ENCODE data around the gene TK2.
"Not testable (repeated sequence)": the region's sequence is repeated elsewhere in the genome, so short reads cannot be mapped to it uniquely, and the experiment has no call there.

TK2 gene

GRCh38 chr16:66501563-66501962 lies 48.4 kb downstream of the TK2 start:
- DNase-seq: not testable (repeated sequence)

- DNase-seq: not testable (repeated sequence)
Observed at GRCh38 chr16:66497921-66498320, 52.0 kb downstream of the TK2 start.

DNA sequence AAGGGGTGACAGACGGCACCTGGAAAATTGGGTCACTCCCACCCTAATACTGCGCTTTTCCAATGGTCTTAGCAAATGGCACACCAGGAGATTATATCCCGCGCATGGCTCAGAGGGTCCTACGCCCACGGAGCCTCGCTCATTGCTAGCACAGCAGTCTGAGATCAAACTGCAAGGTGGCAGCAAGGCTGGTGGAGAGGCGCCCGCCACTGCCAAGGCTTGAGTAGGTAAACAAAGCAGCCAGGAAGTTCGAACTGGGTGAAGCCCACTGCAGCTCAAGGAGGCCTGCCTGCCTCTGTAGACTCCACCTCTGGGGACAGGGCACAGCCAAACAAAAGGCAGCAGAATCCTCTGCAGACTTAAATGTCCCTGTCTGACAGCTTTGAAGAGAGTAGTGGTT lies 53.7 kb downstream of the TK2 start:
- DNase-seq: not testable (repeated sequence)

GRCh38 chr16:66495440-66495839 lies 54.5 kb downstream of the TK2 start:
- no peak for DNase-seq

- no peak for DNase-seq
Observed at GRCh38 chr16:66494916-66495315, 55.0 kb downstream of the TK2 start.

GRCh38 chr16:66493490-66494401 lies 56.2 kb downstream of the TK2 start:
- no peak for DNase-seq

GRCh38 chr16:66491716-66492064 lies 58.2 kb downstream of the TK2 start:
- no peak for DNase-seq

- DNase-seq: no peak
Observed at GRCh38 chr16:66490774-66491715, 58.9 kb downstream of the TK2 start.

DNA sequence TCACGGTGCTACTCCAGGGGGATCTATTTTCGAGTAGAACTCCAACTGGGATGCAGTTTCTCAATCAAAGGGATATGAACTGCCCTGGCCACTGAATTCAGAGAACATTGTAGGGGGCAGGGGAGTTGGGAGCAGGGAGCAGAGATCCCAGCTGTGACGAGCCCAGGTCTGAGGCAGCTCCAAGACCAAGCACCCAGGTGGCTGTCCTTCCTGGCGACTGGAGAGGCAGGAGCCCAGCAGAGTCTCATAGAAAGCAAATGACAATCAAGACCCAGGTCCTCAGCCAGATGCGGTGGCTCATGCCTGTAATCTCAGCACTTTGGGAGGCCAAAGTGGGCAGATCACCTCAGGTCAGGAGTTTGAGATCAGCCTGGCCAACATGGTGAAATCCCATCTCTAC lies 60.1 kb downstream of the TK2 start:
- DNase-seq: no peak

DNA sequence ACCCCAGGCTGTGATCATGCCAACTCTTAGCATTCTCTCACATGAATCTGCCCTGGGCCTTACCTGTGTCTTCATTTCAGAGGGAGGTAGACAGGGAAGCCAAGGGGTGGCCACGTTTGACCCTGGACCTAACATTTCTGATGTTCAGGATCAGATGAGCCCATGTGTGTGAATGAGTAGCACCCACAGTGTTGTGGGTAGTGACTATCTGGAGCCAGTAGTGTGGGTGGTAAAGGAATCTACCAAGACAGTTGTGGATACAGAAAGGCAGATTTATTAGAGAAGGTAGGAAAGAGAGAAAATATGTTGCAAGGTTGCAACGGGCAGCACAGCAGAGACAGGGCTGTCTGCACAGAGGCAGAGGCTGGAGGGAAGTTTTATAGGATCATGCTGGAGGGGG lies 60.5 kb downstream of the TK2 start:
- DNase-seq: no peak

DNA sequence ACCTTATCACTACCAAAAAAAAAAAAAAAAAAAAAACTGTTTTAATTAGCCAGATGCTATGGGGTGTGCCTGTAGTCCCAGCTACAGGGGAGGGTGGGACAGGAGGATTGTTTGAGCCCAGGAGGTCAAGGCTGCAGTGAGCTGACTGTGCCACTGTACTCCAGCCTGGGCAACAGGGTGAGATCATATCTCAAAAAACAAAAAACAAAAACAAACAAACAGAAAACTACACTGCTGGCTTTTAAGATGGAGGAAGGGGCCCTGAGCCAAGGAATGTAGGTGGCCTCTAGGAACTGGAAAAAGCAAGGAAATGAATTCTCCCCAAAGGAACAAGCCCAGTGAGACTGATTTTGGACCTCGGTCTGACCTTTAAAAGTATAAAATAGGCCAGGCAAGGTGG lies 61.4 kb downstream of the TK2 start:
- no peak for DNase-seq

- no peak for DNase-seq
Observed at GRCh38 chr16:66487580-66488275, 62.2 kb downstream of the TK2 start.

DNA sequence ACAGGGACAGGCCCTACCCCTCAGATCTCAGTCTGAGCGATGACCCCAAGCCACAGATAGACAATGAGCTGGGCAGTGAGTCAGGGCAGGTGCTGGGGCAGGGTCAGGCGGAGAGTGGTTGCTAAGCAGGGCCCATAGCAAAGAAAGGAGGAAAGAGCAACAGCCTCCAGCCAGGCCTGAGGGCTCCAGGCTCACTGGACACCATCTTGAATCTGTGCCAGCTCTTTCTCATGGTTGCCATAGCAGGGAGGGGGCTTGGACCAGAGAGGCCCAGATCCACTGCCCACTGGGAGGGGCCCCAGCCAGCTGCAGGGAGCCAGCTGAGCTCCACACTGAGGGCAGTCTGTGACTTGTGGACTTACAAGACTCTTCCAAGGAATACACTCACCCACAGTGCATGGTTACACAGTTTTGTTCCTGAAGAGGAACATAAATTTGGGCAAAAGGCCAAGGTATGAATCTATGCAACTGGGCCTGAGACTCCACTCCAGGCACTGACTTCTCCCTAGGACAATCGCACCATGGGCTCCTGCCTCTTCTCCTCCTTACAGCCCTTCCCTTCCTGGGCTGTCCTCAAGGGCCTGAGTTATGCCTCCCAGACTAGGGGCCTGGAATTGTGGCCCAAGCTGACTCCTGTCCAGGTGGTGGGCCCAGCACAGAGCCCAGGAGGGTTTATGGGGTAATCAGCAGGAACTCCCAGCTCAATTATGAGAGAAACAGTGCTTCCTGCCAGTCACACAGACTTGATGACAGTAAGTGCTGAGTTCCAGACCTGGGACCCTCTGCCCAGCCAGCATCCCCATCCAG lies 62.9 kb downstream of the TK2 start:
- peak; percentile 60 for DNase-seq

DNA sequence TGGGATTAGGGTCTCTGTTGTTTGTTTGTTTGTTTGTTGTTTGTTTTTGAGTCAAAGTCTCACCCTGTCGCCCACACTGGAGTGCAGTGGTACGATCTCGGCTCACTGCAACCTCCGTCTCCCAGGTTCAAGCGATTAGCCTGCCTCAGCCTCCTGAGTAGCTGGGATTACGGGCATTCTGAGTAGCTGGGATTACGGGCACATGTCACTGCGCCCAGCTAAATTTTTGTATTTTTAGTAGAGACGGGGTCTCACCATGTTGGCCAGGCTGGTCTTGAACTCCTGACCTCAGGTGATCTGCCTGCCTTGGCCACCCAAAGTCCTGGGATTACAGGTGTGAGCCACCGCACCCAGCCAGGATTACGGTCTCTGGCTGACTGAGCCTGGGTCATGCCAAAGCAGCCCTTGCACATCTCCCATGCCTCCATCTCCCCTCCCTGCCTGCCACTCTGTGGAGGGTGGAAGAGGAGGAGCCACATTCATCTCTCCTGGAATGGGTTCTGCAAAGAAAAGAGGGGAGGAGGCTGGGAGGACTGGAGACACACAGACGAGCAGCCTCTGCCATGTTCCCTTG lies 63.6 kb downstream of the TK2 start:
- DNase-seq: no peak

GRCh38 chr16:66485376-66485775 lies 64.5 kb downstream of the TK2 start:
- DNase-seq: no peak

DNA sequence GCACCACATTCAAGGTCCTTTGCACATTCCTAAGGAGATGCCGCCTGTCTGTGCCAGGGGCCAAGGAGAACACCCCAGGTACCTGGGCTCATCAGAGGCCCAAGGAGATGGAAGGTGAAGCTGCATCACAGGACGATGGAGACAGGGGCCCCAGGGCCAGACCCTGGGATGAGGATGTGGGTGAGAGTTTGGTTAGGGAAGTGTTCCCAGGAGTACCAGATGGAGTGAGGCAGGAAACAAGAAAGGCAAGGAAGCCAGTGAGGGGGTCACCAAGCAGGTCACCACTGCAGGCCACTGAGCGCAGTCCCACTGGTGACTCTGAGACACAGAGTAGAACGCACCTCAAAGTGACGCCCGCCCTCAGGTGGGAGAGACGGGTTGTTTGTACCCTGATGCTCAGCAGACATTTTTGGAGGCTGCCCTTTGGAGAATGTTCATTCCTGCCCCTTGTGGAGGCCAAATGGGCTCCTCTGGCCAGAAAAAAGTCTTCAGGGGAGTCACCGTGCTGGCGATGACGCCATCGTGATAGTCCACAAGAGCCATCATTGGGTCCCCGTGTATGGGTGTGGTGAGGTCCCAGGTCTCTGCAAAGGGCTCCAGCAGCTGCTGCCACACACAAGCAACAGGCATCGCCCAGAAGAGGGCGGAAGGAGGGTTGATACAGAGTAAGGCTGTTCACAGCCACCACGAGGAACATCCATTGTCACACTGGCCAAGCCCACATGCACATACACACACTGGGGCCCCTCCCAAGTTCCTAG lies 65.3 kb downstream of the TK2 start:
- DNase-seq: no peak

DNA sequence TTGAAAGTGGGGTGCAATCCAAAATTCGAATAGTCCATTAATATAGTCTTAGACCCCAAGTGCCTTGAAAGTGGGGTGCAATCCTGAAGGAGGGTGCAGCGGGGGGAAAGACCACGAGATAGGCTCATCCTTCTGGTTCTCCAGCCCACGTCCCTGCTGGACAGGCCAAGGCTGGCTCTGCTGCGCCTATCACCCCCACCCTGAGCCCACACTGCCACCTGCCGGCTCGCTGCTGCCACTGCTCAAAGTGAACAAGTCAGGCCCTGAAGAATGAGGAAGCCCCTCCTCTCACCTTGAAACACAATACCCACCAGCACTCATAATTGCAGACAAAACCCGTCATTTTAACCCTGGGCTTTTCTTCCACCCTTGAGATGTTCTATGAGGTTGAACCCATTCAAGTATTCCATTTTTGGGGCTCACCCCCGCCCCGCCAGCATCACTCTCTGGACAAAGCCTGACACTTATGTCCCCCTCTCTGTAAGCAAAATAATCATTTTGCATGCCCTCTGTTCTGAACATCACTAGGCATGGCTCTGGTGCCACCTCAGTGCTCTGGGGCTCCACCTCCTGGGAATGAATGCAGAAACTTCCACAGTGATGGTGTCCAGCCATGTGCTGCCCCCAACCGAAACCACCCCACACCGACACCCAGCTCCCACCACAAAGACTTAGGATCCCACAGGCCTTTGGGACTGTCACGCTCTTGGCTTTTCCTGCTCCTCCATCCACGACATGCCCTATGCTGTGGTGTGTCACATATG lies 66.1 kb downstream of the TK2 start:
- peak; percentile 70 for DNase-seq

DNA sequence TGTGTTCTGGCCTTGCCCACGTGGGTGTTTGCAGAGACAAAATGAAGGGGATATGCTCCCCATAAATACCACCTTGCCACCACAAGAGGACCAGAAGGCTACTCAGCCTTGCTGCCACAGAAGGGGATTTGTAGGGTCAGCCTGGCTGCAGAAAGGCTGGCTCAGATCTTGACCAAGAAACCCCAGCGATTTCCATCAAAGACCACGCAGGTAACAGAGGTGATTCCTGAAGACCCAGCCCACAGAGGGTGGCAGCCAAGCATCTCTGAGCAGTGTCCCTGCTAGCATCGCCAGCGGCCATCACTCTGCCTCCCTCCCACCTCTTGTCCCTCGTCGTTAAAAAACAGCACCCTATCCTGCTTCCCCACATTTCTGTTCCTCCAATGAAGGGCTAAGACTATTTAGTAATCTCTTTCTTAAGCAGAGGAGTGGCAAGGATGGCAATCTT lies 68.0 kb downstream of the TK2 start:
- no peak for DNase-seq

DNA sequence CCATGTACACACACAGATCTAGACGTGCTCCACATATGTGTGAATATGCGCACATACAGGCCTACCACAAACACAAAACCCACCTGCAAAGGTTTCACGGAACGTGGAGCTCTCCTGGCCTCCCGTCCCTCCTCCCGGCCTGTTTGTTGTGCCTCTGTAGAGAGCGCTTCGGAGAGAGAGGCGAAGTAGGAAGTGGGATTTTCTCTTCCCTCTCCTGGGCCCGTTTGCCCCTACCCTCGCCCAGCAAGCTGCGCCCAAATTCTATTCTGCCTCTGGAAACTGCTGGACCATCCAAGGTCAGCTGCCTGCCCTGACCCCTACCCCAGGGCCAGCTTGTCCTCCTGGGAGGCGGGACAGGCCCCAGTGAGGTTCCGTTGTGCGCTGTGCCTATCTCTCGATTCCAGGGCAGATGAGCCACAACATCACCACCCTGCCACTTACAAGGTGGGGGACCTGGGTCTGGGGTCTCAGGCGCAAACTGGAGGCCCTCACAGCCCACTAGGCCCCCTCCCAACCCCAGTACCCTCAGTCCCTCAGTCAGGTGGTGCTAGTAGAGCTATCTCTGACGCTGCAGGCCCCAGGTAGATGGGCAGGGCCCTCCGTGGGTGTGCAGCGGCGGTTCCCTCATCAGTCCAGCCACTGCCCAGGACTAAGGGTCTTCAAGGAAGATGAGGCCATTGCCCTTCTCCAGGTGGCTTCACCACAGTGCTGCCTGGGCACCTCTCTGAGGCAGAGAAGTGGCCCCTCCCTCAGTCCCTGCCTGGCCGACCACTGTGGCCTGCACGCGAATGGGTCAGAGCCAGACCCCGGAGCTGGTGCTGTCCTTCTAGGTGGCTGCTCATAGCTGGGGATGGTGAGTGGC lies 68.6 kb downstream of the TK2 start:
- DNase-seq: no peak
